Measurements from ENCODE around the gene SORCS3.
A peak's percentile ranks its signal among the peaks of the same experiment; 100 is the strongest.

The SORCS3 gene

DNA sequence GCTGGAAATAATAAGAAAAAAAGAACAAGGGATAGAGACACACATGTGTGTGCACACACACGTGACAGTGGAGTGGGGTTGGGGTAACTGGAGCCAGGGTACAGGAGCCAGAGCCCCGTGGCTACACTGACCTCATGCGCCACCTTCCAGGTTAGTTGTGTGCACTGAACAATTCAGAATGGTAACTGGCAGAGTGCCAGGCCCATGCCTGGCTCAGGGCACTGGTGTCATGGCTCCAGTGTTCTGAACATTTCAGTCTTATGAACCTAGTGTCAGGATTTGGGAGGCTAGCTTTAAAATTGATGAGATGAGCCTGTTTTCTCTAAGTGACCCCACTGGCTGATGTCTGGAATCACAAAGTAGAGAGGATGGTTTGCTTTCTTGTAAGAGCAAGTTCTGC, 269.6 kb downstream of the SORCS3 start:
- TF ChIP-seq ZFX (IDR thresholded peaks at IDR 0.05) = no peak
- TF ChIP-seq, protein P1, sequence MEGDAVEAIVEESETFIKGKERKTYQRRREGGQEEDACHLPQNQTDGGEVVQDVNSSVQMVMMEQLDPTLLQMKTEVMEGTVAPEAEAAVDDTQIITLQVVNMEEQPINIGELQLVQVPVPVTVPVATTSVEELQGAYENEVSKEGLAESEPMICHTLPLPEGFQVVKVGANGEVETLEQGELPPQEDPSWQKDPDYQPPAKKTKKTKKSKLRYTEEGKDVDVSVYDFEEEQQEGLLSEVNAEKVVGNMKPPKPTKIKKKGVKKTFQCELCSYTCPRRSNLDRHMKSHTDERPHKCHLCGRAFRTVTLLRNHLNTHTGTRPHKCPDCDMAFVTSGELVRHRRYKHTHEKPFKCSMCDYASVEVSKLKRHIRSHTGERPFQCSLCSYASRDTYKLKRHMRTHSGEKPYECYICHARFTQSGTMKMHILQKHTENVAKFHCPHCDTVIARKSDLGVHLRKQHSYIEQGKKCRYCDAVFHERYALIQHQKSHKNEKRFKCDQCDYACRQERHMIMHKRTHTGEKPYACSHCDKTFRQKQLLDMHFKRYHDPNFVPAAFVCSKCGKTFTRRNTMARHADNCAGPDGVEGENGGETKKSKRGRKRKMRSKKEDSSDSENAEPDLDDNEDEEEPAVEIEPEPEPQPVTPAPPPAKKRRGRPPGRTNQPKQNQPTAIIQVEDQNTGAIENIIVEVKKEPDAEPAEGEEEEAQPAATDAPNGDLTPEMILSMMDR (conservative IDR thresholded peaks at IDR 0.05) = no peak
- H3K27ac ChIP-seq = no peak overlapping the region

DNA sequence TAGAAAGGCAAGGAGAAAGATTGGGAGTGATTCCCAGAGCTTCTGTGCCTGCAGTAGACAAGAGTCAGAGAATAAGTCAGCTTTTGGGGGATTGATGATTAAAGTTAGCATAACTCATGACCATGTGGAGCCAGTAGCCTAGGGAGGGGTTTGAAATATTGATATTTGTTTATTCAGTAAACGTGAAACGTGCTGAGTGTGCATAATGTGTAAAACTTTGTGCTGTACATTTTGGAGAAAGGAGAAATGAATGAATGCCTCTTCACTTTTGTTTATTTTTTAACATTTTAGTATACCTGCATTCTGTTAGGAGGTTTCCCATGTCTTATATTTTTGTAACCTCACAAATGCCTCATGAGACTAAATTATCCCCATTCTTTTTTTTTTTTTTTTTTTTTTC, 272.3 kb downstream of the SORCS3 start:
- TF ChIP-seq, protein P1 (conservative IDR thresholded peaks at IDR 0.05) = no peak
- no peak for TF ChIP-seq ZFX (IDR thresholded peaks at IDR 0.05)
- H3K27ac ChIP-seq = no peak overlapping the region

DNA sequence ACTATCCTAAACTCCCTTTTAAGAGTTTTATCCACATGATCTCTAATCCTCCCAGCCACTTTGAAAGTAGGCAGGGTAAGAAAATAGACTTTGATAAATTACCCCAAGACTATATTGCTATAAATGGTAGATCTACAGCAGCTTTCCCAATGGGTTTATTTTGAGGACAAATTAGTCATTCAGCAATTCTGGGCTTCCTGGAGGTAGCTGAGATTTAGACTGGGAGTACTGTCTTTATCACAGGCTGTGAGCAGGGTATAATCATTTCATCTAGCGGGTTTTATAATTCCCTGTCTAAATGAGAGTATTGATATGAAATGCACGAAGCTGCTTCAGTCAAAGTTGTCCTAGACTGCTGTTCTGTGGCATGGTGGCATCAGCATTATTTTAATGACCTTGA, 279.4 kb downstream of the SORCS3 start:
- TF ChIP-seq, protein P1 (conservative IDR thresholded peaks at IDR 0.05) = no peak
- TF ChIP-seq ZFX (IDR thresholded peaks at IDR 0.05) = no peak
- H3K27ac ChIP-seq = no peak overlapping the region

DNA sequence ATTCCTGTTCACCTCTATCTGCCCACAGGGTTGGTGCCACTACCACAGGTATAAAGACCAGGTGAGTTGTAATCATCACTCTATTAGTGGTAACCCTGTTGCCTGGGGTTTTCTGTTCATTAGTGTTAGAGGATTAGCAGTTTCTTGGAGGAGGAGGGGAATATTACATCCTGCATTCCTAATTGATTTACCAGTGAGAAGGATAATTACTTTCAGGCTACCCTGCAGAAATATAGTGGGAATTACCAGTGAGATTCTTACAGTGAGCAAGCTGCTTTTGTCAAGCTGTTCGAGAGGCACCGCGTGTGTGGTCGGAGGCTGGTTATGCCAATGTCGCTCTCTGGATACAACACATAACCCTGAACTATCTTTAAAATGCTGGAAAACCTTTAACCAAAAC, 280.7 kb downstream of the SORCS3 start:
- H3K27ac ChIP-seq = no peak overlapping the region
- TF ChIP-seq ZFX (IDR thresholded peaks at IDR 0.05) = no peak
- TF ChIP-seq, protein P1 (conservative IDR thresholded peaks at IDR 0.05) = no peak

DNA sequence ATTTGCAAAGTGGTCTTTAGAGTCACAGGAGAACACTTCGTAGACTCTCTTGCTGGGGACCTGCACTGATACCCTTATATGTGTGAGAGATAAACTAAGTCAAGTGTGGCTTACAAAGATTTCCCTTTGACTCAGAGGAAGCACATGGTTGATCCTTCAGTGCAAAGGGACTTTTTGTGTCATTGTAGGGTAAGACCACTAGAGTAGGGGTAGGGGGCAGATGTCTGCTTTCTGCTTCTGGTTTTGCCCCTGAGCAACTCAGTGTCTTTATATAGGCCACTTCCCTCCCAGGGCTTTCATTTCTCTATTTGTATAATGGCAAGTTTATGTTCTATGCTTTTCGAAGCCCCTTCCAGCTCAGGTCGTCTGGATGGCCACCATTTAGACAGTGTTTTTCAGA, 281.7 kb downstream of the SORCS3 start:
- no peak overlapping the region for H3K27ac ChIP-seq
- TF ChIP-seq, protein P1 (conservative IDR thresholded peaks at IDR 0.05) = no peak
- TF ChIP-seq ZFX (IDR thresholded peaks at IDR 0.05) = no peak

DNA sequence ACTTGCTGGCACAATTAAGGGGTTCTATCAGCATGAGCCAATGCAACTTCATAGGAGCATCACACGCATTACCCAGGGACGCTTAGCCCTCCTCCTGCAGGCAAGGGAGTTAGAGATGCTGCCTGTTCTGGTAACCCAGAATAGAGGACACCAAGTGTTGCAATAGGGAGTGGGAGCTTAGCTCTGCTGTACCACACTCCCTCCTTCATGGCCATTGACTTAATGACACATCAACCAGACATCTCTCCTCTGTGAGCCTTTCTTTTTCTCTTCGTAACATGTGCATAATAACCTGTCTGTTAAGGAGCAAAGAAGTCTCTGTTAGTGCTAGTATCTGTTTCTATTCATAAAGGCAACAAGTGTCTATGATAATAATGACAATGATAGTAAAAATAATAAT, 282.4 kb downstream of the SORCS3 start:
- no peak overlapping the region for H3K27ac ChIP-seq
- no peak for TF ChIP-seq ZFX (IDR thresholded peaks at IDR 0.05)
- TF ChIP-seq, protein P1 (conservative IDR thresholded peaks at IDR 0.05) = no peak

DNA sequence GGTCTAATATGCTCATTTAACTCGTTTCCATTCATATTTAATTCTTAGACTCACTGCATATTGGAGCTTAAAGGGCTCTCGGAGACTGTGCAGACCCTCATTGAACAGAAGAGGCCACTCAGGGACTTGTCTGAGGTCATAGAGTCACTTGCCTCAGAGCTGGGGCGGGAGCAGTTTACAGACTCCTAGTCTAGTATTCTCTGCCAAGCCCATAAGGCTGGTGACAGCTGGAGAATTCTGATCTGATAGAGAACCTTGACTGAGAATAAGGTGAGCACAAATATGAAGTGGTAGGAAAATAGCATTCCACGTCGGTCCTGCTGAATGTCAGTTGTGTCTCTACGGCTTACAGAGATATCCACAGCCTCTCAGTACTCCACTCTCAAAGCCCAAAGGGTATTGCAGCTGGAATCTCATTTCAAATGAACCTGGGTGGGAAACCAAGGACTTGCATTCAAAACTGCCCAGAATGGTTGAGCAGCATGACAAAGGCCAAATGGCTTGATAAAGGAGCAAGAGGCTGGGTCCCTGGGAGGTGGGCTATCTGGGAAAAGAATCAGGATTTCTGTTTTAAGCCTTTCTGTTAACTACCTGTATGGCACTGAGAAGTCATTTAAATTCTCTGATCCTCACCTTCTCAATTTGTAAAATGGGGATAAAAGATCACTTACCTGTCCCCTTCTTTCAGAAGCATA, 283.2 kb downstream of the SORCS3 start:
- H3K27ac ChIP-seq = no peak overlapping the region
- TF ChIP-seq ZFX (IDR thresholded peaks at IDR 0.05) = no peak

DNA sequence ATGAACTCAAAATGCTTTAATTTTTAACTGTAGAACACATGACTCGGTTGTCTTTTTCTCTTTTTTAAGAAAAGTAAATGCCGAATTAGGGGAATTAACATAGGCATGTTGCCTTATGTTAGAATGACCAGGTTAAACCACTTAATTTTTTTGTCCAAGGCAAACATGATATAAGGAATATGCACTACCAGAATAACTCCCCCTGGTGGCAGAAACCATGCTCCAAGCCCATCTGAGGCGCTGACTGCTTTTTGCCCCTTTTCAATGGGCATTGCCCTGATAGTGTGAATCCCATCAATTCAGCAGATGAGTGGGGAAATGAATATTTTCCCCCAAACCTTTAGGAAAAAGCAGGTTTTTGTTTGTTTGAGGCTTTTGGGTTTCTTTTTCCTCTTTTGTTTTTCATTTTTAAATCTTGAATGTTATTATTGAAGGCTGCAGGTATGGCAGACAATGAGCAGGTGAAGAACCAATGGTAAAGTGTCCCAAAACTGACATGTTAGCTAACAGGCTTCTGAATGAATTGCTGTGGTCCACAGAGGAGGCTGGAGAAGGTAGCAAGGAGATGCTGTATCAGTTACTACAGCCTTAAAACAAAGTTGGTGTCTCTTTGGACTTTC, 284.3 kb downstream of the SORCS3 start:
- H3K27ac ChIP-seq = no peak overlapping the region
- TF ChIP-seq ZFX (IDR thresholded peaks at IDR 0.05) = no peak
- TF ChIP-seq, protein P1 (conservative IDR thresholded peaks at IDR 0.05) = peak; percentile 90

Measured in C4-2B (cell line).